ENCODE measurements around the gene NOX4. TPM values are rescaled to one million over a fixed set of nuclear protein-coding genes. Genes with fewer than 3 reads are reported as not detected.

NOX4 gene
- total and polyA plus RNA-seq, 2 donors (not counting 3 experiments of a cell fraction or from before 2014, with no cell fraction given) = 21.2 to 34.0 TPM

DNA sequence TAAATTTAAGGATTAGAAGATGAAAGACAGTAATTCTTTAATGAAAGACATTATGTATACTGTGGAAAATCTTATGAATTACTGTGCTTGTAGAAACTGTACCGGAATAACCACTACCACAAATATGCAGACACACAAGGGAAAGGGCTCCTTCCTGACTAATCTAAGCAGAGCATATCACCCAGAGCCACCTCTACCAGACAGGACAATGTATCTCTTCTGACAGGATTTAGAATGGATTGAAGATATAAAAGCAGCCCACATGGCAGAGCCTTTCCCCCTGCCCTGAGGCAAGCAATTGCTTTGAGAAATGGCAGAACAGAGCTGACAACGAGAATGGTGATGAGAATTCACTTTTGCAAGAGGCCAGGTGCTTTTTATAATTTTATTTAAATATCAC, 144.1 kb downstream of the NOX4 start:
- no peaks in the 10 kb centered on the region for H4K20me1 ChIP-seq (replicated peaks; ENCODE audit: control insufficient read depth, extremely low read depth, insufficient read depth, low read length)
- no peaks in the 10 kb centered on the region for H3K4me1 ChIP-seq (ENCODE audit: control insufficient read depth, extremely low read depth, insufficient read depth, low read length)
- peaks cover 0 to 2% of the 10 kb centered on the region in 2 experiments for H3K36me3 ChIP-seq (ENCODE audit: control insufficient read depth in 2 of 2, extremely low read depth in 1 of 2, insufficient read depth in 2 of 2, low read length in 2 of 2)
- no peak for DNase-seq (ENCODE audit: low read depth, low spot score)
- no peak overlapping the region for H3K4me2 ChIP-seq (ENCODE audit: insufficient read depth, low read length)
- no peak overlapping the region for H2AFZ ChIP-seq (ENCODE audit: low read depth, low read length)
- no peaks in the 10 kb centered on the region for H3K27me3 ChIP-seq (ENCODE audit: control insufficient read depth in 2 of 2, insufficient read depth in 2 of 2, low read length in 2 of 2)
- no peak overlapping the region for H3K4me3 ChIP-seq (replicated peaks in 1 of 3; ENCODE audit: insufficient read depth in 1 of 3, low read depth in 1 of 3, low read length in 3 of 3)
- H3K27ac ChIP-seq (ENCODE audit: insufficient read depth, low read depth, low read length) = no peak overlapping the region
- ChIA-PET CTCF (no interaction called here), POLR2A (no interaction called here)
- BruUV-seq (replicated peaks) = no TSS peak
- no peak overlapping the region for H3K9ac ChIP-seq (replicated peaks; ENCODE audit: extremely low read depth, insufficient read depth, low read length)
- H3K9me1 ChIP-seq (replicated peaks; ENCODE audit: control insufficient read depth, extremely low read depth, insufficient read depth, low read length) = no peaks in the 10 kb centered on the region
- TF ChIP-seq, protein P1, sequence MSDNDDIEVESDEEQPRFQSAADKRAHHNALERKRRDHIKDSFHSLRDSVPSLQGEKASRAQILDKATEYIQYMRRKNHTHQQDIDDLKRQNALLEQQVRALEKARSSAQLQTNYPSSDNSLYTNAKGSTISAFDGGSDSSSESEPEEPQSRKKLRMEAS (IDR thresholded peaks at IDR 0.05; ENCODE audit: insufficient read depth, insufficient read length) = no peak
- TF ChIP-seq GATA2 (IDR thresholded peaks at IDR 0.05; ENCODE audit: insufficient read depth, insufficient read length, low read depth, low read length) = no peak
- TF ChIP-seq POLR2AphosphoS5 (IDR thresholded peaks at IDR 0.05; ENCODE audit: insufficient read depth, low read depth, low read length) = no peak
- no peak for TF ChIP-seq MYC (IDR thresholded peaks at IDR 0.05; ENCODE audit: low read depth, low read length)
- no peak for TF ChIP-seq EZH2 (IDR thresholded peaks at IDR 0.05; ENCODE audit: borderline replicate concordance, low read depth, low read length, severe bottlenecking)
- TF ChIP-seq FOS (IDR thresholded peaks at IDR 0.05; ENCODE audit: borderline replicate concordance, insufficient read depth, low read length) = no peak
- TF ChIP-seq CTCF (IDR thresholded peaks at IDR 0.05; ENCODE audit: extremely low read depth in 1 of 2, insufficient read depth in 1 of 2, low read depth in 1 of 2, low read length in 2 of 2) = no peak
- TF ChIP-seq POLR2A (IDR thresholded peaks at IDR 0.05; ENCODE audit: low read depth, low read length) = no peak
- no peak for TF ChIP-seq JUN (IDR thresholded peaks at IDR 0.05; ENCODE audit: borderline replicate concordance, insufficient read depth, insufficient read length, low read depth)
- FAIRE-seq = no peak
- dilution Hi-C loops (cut with MboI; ENCODE audit: extremely low pct_ligation_motif_present, low sequenced_read_pairs) = no loop called here
- no peaks in the 10 kb centered on the region for H3K9me3 ChIP-seq (replicated peaks; ENCODE audit: control insufficient read depth, insufficient read depth, low read length)
- no peaks in the 10 kb centered on the region for H3K79me2 ChIP-seq (ENCODE audit: control insufficient read depth, insufficient read depth, low read length)
- intact Hi-C loops (cut with micrococcal nuclease) = no loop called here
